GM19043 (cell line): ENCODE data around the gene MACROD1.
A peak's percentile ranks its signal among the peaks of the same experiment; 100 is the strongest.
"Not testable (repeated sequence)": the region's sequence is repeated elsewhere in the genome, so short reads cannot be mapped to it uniquely, and the experiment has no call there.

Experiments
- ATAC-seq: cut with Tn5 transposase; IDR thresholded peaks from one replicate; pipeline ENCODE4 v1.9.1; 2021; ENCODE audit warnings: low read depth; ENCODE audit not compliant: unreplicated experiment

Gene MACROD1

GRCh38 chr11:64185693-64186491 is 20.0 kb upstream of the MACROD1 start, which contains the start of gene STIP1:
TSS of gene STIP1 (plus strand) at chr11:64186171. CDS start at chr11:64186262, 91 bp downstream.
- peak; percentile 86 for ATAC-seq

GRCh38 chr11:64185175-64185692 is 19.3 kb upstream of the MACROD1 start:
- ATAC-seq: peak; percentile 2

- ATAC-seq: no peak
These were observed 18.0 kb upstream of the MACROD1 start for GRCh38 chr11:64183890-64184289.

GRCh38 chr11:64181506-64182411 is 15.8 kb upstream of the MACROD1 start:
- no peak for ATAC-seq

GRCh38 chr11:64180891-64181290 is 15.0 kb upstream of the MACROD1 start:
- no peak for ATAC-seq

GRCh38 chr11:64178951-64179639 is 13.2 kb upstream of the MACROD1 start:
- no peak for ATAC-seq

GRCh38 chr11:64178203-64178602 is 12.3 kb upstream of the MACROD1 start:
- ATAC-seq: no peak

GRCh38 chr11:64176751-64177150 is 10.8 kb upstream of the MACROD1 start:
- no peak for ATAC-seq

GRCh38 chr11:64173616-64174355 is 7.9 kb upstream of the MACROD1 start:
- no peak for ATAC-seq

GRCh38 chr11:64170419-64170818 is 4.5 kb upstream of the MACROD1 start:
- ATAC-seq: no peak

- ATAC-seq: no peak
These were observed 452 bp downstream of the MACROD1 start for GRCh38 chr11:64165481-64165841.

- no peak for ATAC-seq
These were observed 1.3 kb downstream of the MACROD1 start for GRCh38 chr11:64164392-64165312.

GRCh38 chr11:64163951-64164350 is 2.0 kb downstream of the MACROD1 start:
- no peak for ATAC-seq

GRCh38 chr11:64162769-64163168 is 3.1 kb downstream of the MACROD1 start:
- not testable (repeated sequence) for ATAC-seq

- ATAC-seq: no peak
These were observed 4.9 kb downstream of the MACROD1 start for GRCh38 chr11:64161037-64161436.

- no peak for ATAC-seq
These were observed 8.1 kb downstream of the MACROD1 start for GRCh38 chr11:64157631-64158394.

GRCh38 chr11:64156235-64157011 is 9.5 kb downstream of the MACROD1 start:
- no peak for ATAC-seq
